ENCODE data around the gene TASOR2.

TASOR2 gene

DNA sequence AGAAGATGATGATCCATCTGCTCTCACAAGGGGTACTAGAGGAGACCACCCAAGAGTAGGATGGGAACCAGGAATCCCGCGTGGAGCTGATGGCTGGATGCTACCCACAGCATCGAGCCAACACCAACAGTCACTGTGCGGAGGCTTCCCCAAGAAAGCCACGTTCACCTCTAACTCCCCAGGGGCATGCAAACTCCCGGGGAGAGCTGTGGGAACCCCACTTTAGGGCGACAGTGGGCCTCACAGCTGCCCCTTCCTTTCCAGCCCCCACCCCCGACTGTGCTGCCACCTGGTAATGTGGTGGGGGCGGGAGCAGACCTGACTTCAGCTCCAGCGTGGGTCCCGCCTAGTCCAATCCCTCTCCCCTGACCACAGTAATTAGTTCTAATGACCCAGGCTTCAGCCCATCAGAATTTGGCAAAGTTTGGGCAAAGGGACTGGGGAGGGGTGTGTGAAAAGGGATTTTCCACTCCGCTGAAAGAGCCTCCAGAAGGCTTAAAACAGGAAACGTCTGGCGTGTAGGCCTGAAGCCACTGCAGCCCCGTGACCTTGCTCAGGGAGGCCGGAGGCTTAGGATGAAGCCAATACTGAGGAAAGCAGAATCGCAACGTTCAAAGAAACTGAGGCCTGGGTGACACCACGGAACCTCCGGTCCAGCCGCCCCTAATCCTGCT lies 38.6 kb upstream of the TASOR2 start:
- Histone ChIP-seq H3K9me3 (ENCODE audit: control insufficient read depth, low read length) (no peaks in the 10 kb centered on the region), H3K27ac (ENCODE audit: low read depth, low read length, severe bottlenecking) (no peak overlapping the region)
- 80 to 87% methylated on average over 10 to 13 of the region's 21 CpGs for WGBS, 2 experiments (ENCODE audit: insufficient coverage in 2 of 2)

DNA sequence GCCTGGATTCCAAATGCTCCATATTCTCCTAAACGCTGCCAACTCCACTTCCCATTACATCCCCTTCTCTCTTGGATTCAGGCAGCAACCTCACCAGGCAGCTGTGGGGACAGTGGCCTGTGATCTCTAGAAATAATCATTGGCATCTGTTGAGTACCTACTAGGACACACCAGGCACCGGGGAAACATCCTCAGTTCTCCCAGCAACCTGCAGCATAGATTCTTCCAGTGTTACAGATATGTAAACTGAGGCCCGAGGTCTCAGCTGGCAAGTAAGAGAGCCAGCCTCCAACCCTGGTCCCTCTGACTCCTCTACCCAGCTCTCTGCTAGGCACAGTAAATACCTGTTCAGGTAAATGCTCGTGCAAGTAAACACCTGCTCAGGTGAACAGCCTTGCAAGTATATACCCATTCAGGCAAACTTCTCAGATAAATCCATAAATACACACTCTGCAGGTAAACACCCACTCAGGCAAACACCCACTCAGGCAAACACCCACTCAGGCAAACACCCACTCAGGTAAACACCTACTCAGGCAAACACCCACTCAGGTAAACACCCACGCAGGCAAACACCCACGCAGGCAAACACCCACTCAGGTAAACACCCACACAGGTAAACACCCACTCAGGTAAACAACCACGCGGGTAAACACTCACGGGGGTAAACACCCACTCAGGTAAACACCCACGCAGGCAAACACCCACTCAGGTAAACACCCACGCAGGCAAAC lies 37.0 kb upstream of the TASOR2 start:
- H3K36me3 ChIP-seq (ENCODE audit: control insufficient read depth, insufficient read depth, low read length): peaks cover 12% of the 10 kb centered on the region
- H3K27ac ChIP-seq (ENCODE audit: low read depth, low read length, severe bottlenecking): no peak overlapping the region
- H3K4me1 ChIP-seq (ENCODE audit: control insufficient read depth, insufficient read depth, low read length, poor library complexity, severe bottlenecking): peaks cover 6% of the 10 kb centered on the region
- WGBS, 2 experiments (ENCODE audit: insufficient coverage in 2 of 2): 90 to 92% methylated on average over 4 to 5 of the region's 11 CpGs
- H3K9me3 ChIP-seq (ENCODE audit: control insufficient read depth, low read length): no peaks in the 10 kb centered on the region
- no peak overlapping the region for H3K4me3 ChIP-seq (ENCODE audit: extremely low read depth, insufficient read depth, low read length, poor library complexity, severe bottlenecking)

More for the DNA sequence above, 38.6 kb upstream of the TASOR2 start:
- Histone ChIP-seq H3K36me3 (ENCODE audit: control insufficient read depth, insufficient read depth, low read length) (peaks cover 16% of the 10 kb centered on the region), H3K4me1 (ENCODE audit: control insufficient read depth, insufficient read depth, low read length, poor library complexity, severe bottlenecking) (peaks cover 6% of the 10 kb centered on the region), H3K4me3 (ENCODE audit: extremely low read depth, insufficient read depth, low read length, poor library complexity, severe bottlenecking) (no peak overlapping the region)

DNA sequence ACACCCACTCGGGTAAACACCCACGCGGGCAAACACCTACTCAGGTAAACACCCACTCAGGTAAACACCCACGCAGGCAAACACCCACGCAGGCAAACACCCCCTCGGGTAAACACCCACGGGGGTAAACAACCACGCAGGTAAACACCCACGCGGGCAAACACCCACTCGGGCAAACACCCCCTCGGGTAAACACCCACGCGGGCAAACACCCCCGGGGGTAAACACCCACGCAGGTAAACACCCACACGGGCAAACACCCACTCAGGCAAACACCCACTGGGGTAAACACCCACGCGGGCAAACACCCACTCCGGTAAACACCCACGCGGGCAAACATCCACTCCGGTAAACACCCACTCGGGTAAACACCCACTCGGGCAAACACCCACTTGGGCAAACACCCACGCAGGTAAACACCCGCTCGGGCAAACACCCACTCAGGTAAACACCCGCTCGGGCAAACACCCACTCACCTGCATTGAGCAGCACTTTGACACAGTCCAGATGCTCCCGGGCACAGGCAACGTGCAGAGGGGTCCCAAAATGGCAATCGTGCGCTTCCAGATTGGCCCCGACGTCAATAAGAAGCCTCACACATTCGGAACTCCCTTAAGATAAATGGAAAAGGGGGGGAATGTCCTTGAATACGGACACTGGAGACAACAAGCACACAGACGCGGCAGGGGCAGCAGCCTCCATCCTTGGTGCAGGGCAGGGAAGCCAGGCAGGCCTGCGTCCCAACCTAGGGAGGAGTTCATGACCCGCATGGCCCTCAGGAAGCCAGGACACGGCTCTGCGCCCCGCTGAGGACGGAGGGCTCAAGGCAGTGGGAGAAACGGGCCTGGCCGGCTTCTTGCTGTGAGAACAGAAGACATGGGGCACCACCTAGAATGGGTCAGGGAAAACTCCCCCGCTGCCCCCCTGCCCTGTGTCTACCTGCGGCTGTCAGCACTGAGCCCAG lies 35.9 kb upstream of the TASOR2 start:
- Histone ChIP-seq H3K4me1 (ENCODE audit: control insufficient read depth, insufficient read depth, low read length, poor library complexity, severe bottlenecking) (peaks cover 6% of the 10 kb centered on the region), H3K4me3 (ENCODE audit: extremely low read depth, insufficient read depth, low read length, poor library complexity, severe bottlenecking) (no peak overlapping the region), H3K9me3 (ENCODE audit: control insufficient read depth, low read length) (no peaks in the 10 kb centered on the region), H3K27ac (ENCODE audit: low read depth, low read length, severe bottlenecking) (no peak overlapping the region), H3K36me3 (ENCODE audit: control insufficient read depth, insufficient read depth, low read length) (peaks cover 12% of the 10 kb centered on the region)
- 95 to 97% methylated on average over 41 to 45 of the region's 50 CpGs for WGBS, 2 experiments (ENCODE audit: insufficient coverage in 2 of 2)

DNA sequence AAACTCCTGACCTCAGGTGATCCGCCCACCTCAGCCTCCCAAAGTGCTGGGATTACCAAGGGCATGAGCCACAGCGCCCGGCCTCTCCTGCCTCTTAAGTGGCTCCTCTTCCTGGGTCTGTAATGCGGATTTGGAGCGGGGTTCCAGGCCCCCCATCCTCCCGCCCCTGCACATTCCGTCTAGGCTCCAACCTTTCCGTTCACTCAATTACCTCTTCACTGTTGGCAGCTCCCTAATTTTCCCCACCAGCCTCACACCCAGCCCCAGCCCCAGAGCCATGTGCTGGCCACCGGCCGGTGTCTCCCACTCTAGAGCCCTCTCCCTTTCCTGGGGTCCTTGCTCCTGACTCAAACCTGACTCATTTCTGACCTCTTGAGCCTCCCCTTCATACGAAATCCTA lies 34.9 kb upstream of the TASOR2 start:
- no peak overlapping the region for H3K27ac ChIP-seq (ENCODE audit: low read depth, low read length, severe bottlenecking)

DNA sequence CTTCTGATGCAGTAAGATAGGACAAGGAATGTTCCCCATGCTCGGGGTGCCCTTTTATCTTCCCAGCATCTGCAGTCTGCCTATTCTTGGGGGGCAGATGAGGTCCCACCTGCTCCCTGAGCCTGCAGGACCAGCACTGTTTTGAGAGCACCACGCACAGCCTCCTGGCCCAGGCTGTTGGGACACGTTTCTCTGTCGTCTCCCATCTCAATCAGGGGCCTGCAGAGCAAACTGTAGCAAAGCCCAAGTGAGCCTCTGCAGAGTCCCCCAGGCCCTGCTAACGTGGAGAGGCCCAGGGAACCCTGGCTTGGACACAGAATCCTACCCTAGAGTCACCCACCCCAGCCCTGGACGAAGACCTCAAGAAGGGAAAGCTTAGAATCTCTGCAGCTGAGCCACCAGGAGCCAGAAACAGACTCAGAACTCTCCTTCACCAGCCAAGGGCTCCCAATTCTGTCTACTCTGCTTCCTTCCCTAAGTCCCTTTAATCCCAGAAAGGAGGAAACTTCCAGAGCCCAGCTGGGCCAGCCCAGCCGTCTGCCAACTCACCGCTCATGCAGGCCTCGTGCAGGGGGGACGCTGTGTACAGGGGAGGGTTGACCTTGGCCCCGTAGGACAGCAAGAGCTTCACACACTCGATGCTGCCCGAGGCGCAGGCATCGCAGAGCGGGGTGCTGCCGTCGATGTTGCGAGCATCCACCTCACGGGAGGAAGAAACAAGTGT lies 33.8 kb upstream of the TASOR2 start:
- 91 to 95% methylated on average over 20 of the region's 20 CpGs for WGBS, 2 experiments (ENCODE audit: insufficient coverage in 2 of 2)
- no peak overlapping the region for H3K27ac ChIP-seq (ENCODE audit: low read depth, low read length, severe bottlenecking)
- no peaks in the 10 kb centered on the region for H3K9me3 ChIP-seq (ENCODE audit: control insufficient read depth, low read length)

More for the DNA sequence above, 34.9 kb upstream of the TASOR2 start:
- Histone ChIP-seq H3K4me3 (ENCODE audit: extremely low read depth, insufficient read depth, low read length, poor library complexity, severe bottlenecking) (no peak overlapping the region), H3K36me3 (ENCODE audit: control insufficient read depth, insufficient read depth, low read length) (peaks cover 10% of the 10 kb centered on the region), H3K4me1 (ENCODE audit: control insufficient read depth, insufficient read depth, low read length, poor library complexity, severe bottlenecking) (peaks cover 6% of the 10 kb centered on the region), H3K9me3 (ENCODE audit: control insufficient read depth, low read length) (no peaks in the 10 kb centered on the region)
- 90 to 94% methylated on average over 9 to 11 of the region's 11 CpGs for WGBS, 2 experiments (ENCODE audit: insufficient coverage in 2 of 2)

DNA sequence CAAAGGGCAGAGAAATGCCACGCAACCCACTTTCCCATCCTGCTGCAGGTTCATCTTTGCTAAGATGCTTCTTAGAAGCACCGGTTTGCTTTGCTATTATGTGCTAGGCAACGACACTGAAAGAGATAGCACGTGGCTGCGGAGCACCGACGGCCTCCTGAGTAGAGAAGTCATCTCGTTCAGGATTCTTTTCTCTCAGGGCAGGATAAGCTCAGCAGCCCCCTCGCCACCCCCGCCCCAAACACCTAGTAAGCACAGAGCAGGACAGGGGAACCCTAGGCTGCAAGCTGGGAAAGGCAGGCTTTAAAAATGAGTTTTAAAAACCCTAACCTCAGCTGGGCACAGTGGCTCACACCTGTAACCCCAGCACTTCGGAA lies 33.3 kb upstream of the TASOR2 start:
- H3K9me3 ChIP-seq (ENCODE audit: control insufficient read depth, low read length): no peaks in the 10 kb centered on the region
- H3K4me3 ChIP-seq (ENCODE audit: extremely low read depth, insufficient read depth, low read length, poor library complexity, severe bottlenecking): no peak overlapping the region
- peaks cover 9% of the 10 kb centered on the region for H3K36me3 ChIP-seq (ENCODE audit: control insufficient read depth, insufficient read depth, low read length)
- 94% methylated on average over 10 to 11 of the region's 11 CpGs for WGBS, 2 experiments (ENCODE audit: insufficient coverage in 2 of 2)
- peaks cover 6% of the 10 kb centered on the region for H3K4me1 ChIP-seq (ENCODE audit: control insufficient read depth, insufficient read depth, low read length, poor library complexity, severe bottlenecking)
- H3K27ac ChIP-seq (ENCODE audit: low read depth, low read length, severe bottlenecking): no peak overlapping the region

More for the DNA sequence above, 33.8 kb upstream of the TASOR2 start:
- no peak overlapping the region for H3K4me3 ChIP-seq (ENCODE audit: extremely low read depth, insufficient read depth, low read length, poor library complexity, severe bottlenecking)
- H3K36me3 ChIP-seq (ENCODE audit: control insufficient read depth, insufficient read depth, low read length): peaks cover 9% of the 10 kb centered on the region
- H3K4me1 ChIP-seq (ENCODE audit: control insufficient read depth, insufficient read depth, low read length, poor library complexity, severe bottlenecking): peaks cover 6% of the 10 kb centered on the region

DNA sequence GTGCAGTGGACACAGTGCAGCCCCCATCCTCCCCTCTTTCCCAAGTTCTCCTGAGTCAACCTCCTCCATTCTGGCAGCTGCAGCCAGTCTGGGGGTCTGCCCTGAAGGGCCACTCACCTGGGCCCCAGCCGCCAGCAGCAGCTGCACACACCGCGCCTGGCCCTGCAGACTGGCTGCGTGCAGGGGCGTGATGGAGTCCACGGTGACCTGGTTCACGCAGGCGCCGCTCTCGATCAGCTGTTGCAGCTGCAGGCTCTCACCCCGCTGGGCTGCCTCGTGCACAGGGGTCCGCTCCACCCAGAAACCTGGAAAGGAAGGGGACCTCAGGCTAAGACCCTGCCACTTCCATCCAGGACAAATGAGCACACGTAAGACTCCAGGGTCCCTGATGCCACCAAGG lies 31.9 kb upstream of the TASOR2 start:
- 96 to 98% methylated on average over 14 of the region's 14 CpGs for WGBS, 2 experiments (ENCODE audit: insufficient coverage in 2 of 2)
- Histone ChIP-seq H3K36me3 (ENCODE audit: control insufficient read depth, insufficient read depth, low read length) (peaks cover 9% of the 10 kb centered on the region), H3K4me1 (ENCODE audit: control insufficient read depth, insufficient read depth, low read length, poor library complexity, severe bottlenecking) (peaks cover 6% of the 10 kb centered on the region), H3K27ac (ENCODE audit: low read depth, low read length, severe bottlenecking) (no peak overlapping the region), H3K4me3 (ENCODE audit: extremely low read depth, insufficient read depth, low read length, poor library complexity, severe bottlenecking) (no peak overlapping the region), H3K9me3 (ENCODE audit: control insufficient read depth, low read length) (no peaks in the 10 kb centered on the region)

DNA sequence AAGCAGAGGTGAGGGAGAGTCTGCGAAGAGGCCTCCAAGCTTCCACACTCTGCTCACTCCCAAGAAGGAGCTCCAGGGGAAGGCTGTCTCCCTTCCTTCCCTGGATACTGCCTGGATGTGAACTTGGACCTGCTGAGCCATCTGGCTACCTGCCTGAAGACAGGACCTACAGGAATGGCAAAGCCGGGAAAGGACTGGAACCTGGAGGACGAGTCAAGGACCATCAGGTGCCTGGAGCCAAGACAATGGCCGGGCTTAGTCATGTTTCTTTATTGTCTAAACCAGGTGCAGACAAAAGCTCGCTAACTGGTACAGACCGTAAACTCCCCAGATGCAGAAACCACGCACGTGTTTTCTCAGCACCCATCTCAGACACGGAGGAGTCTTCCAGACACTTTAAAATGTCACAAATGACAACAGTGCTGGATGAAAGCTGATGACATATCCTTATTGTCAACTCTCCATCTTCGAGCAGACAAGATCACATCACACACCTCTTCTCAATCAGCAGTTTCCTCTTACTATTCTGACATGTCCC lies 30.4 kb upstream of the TASOR2 start:
- Histone ChIP-seq H3K27ac (ENCODE audit: low read depth, low read length, severe bottlenecking) (no peak overlapping the region), H3K9me3 (ENCODE audit: control insufficient read depth, low read length) (no peaks in the 10 kb centered on the region), H3K4me3 (ENCODE audit: extremely low read depth, insufficient read depth, low read length, poor library complexity, severe bottlenecking) (no peak overlapping the region), H3K4me1 (ENCODE audit: control insufficient read depth, insufficient read depth, low read length, poor library complexity, severe bottlenecking) (peaks cover 6% of the 10 kb centered on the region), H3K36me3 (ENCODE audit: control insufficient read depth, insufficient read depth, low read length) (no peaks in the 10 kb centered on the region)
- WGBS, 2 experiments (ENCODE audit: insufficient coverage in 2 of 2): 79 to 81% methylated on average over 9 of the region's 10 CpGs

DNA sequence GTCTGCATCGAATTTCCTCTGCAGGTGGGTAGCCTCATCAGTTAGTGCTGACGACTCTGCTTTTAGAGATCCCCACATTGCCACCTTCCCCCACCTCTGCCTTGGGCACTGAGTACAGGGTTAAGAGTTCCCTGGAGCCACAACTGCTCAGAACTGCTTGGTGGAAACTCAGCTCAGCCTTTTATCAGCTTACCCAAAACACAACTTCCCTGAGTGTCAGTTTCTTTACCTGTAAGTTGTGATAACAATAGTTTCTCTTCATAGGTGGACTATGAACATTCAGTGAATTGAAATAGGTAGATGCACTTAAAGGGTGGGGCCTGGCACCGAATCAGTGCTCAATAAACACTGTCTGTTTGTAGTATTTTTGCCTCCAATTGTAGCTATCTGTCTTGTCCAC lies 29.5 kb upstream of the TASOR2 start:
- H3K4me3 ChIP-seq (ENCODE audit: extremely low read depth, insufficient read depth, low read length, poor library complexity, severe bottlenecking): no peak overlapping the region

More for the DNA sequence above, 29.5 kb upstream of the TASOR2 start:
- Histone ChIP-seq H3K4me1 (ENCODE audit: control insufficient read depth, insufficient read depth, low read length, poor library complexity, severe bottlenecking) (peaks cover 9% of the 10 kb centered on the region), H3K27ac (ENCODE audit: low read depth, low read length, severe bottlenecking) (no peak overlapping the region), H3K9me3 (ENCODE audit: control insufficient read depth, low read length) (no peaks in the 10 kb centered on the region), H3K36me3 (ENCODE audit: control insufficient read depth, insufficient read depth, low read length) (no peaks in the 10 kb centered on the region)
- 67 to 83% methylated on average over 2 to 3 of the region's 3 CpGs for WGBS, 2 experiments (ENCODE audit: insufficient coverage in 2 of 2)

Measured in mesodermal cell (in vitro differentiated cells).